IMR-90 (cell line): ENCODE measurements around the gene KCNQ2. TPM values are rescaled to one million over a fixed set of nuclear protein-coding genes. Genes with fewer than 3 reads are reported as not detected.

ENCODE experiments used
- ATAC-seq: fragments of 200-7000 bp; cut with Tn5 transposase; 2 replicates; pipeline ENCODE4 v1.9.1; 2020; ENCODE audit warnings: low read depth, mild to moderate bottlenecking, moderate library complexity
- BruUV-seq: library from RNA; stranded (reverse); fragments of 400-500 nt; replicated peaks from 2 replicates; lab custom pipeline; 2021; lab: Mats Ljungman, UMichigan
- CTCF ChIA-PET: fragments of 300-600 bp; formaldehyde crosslinking; extraction: SDS; loops from one replicate; lab custom pipeline; 2021; ENCODE audit warnings: antibody characterized with exemption; lab: Yijun Ruan, JAX
- POLR2A ChIA-PET: fragments of 300-600 bp; sonication (Branson Sonifier 250); formaldehyde crosslinking; loops from one replicate; lab custom pipeline; 2022; ENCODE audit warnings: antibody characterized with exemption; ENCODE audit not compliant: unreplicated experiment; lab: Charles Lee
- DNase-seq: peaks from one replicate; pipeline ENCODE4 v3.0.0; 2013
- H2AFZ ChIP-seq: replicated peaks from 2 replicates; pipeline ENCODE3; 2013; ENCODE audit warnings: low read length, mild to moderate bottlenecking; ENCODE audit not compliant: poor library complexity
- H2AK5ac ChIP-seq: 2 replicates; pipeline ENCODE4 v1.6.1; 2013; ENCODE audit warnings: low read depth, low read length, inconsistent platforms
- H2AK9ac ChIP-seq: replicated peaks from 2 replicates; pipeline ENCODE3; 2013; ENCODE audit warnings: mild to moderate bottlenecking, low read depth, low read length, moderate library complexity; ENCODE audit not compliant: poor library complexity
- H2BK120ac ChIP-seq: 2 replicates; pipeline ENCODE4 v1.6.1; 2013; ENCODE audit warnings: low read depth, low read length, inconsistent platforms
- H2BK15ac ChIP-seq: 3 replicates; pipeline ENCODE4 v1.6.1; 2013; ENCODE audit warnings: low read depth, low read length, inconsistent platforms
- H2BK20ac ChIP-seq: 2 replicates; pipeline ENCODE4 v1.6.1; 2013; ENCODE audit warnings: low read depth, mild to moderate bottlenecking, inconsistent platforms, low read length, moderate library complexity
- H2BK5ac ChIP-seq: 2 replicates; pipeline ENCODE4 v1.6.1; 2013; ENCODE audit warnings: mild to moderate bottlenecking, low read depth, low read length, inconsistent platforms; ENCODE audit not compliant: poor library complexity, severe bottlenecking
- H3K14ac ChIP-seq: replicated peaks from 2 replicates; pipeline ENCODE4 v1.6.1; 2013; ENCODE audit warnings: low read depth, low read length, inconsistent platforms
- H3K18ac ChIP-seq: 2 replicates; pipeline ENCODE4 v1.6.1; 2013; ENCODE audit warnings: low read depth, low read length, control low read depth
- H3K23ac ChIP-seq: 2 replicates; pipeline ENCODE4 v1.6.1; 2013; ENCODE audit warnings: low read depth, low read length, inconsistent platforms
- H3K27ac ChIP-seq: 2 replicates; pipeline ENCODE4 v1.5.1; 2013; ENCODE audit warnings: mild to moderate bottlenecking, control low read depth, low read length; ENCODE audit not compliant: insufficient read depth
- H3K27me3 ChIP-seq: 2 replicates; pipeline ENCODE4 v1.6.1; 2013; ENCODE audit warnings: low read length; ENCODE audit not compliant: control insufficient read depth, insufficient read depth
- H3K36me3 ChIP-seq: 2 replicates; pipeline ENCODE4 v1.6.1; 2013; ENCODE audit warnings: low read length, mixed read lengths; ENCODE audit not compliant: control insufficient read depth, insufficient read depth
- H3K4ac ChIP-seq: 2 replicates; pipeline ENCODE4 v1.6.1; 2013; ENCODE audit warnings: low read depth, low read length, inconsistent platforms
- H3K4me1 ChIP-seq: 2 replicates; pipeline ENCODE4 v1.6.1; 2013; ENCODE audit warnings: low read length, mixed read lengths; ENCODE audit not compliant: control insufficient read depth, insufficient read depth
- H3K4me2 ChIP-seq: 2 replicates; pipeline ENCODE4 v1.6.1; 2013; ENCODE audit warnings: low read depth, mild to moderate bottlenecking, control low read depth, low read length, moderate library complexity
- H3K4me3 ChIP-seq: 2 replicates; pipeline ENCODE4 v1.5.1; 2013; ENCODE audit warnings: low read depth, mild to moderate bottlenecking, control low read depth, low read length, moderate library complexity; ENCODE audit not compliant: insufficient read depth
- H3K56ac ChIP-seq: 2 replicates; pipeline ENCODE4 v1.6.1; 2013; ENCODE audit warnings: low read length, inconsistent platforms; ENCODE audit not compliant: insufficient read depth; ENCODE audit errors: extremely low read depth
- H3K79me1 ChIP-seq, 2 experiments: 2 replicates each; pipeline ENCODE4 v1.6.1; 2013; ENCODE audit warnings: low read length in 2 of 2, inconsistent platforms in 1 of 2, low read depth in 1 of 2
- H3K9ac ChIP-seq: 2 replicates; pipeline ENCODE4 v1.6.1; 2013; ENCODE audit warnings: low read depth, low read length, control low read depth
- H3K9me1 ChIP-seq: 2 replicates; pipeline ENCODE4 v1.6.1; 2013; ENCODE audit warnings: low read length, inconsistent platforms; ENCODE audit not compliant: insufficient read depth
- H3K9me3 ChIP-seq: 2 replicates; pipeline ENCODE4 v1.6.1; 2013; ENCODE audit warnings: low read length; ENCODE audit not compliant: control insufficient read depth, insufficient read depth
- H4K20me1 ChIP-seq: 2 replicates; pipeline ENCODE4 v1.6.1; 2013; ENCODE audit warnings: low read length, inconsistent platforms; ENCODE audit not compliant: insufficient read depth
- H4K5ac ChIP-seq: 2 replicates; pipeline ENCODE4 v1.6.1; 2013; ENCODE audit warnings: mild to moderate bottlenecking, low read depth, low read length, control low read depth
- H4K8ac ChIP-seq, 2 experiments: 2 replicates each; pipeline ENCODE4 v1.6.1; 2013; ENCODE audit warnings: low read depth in 2 of 2, low read length in 2 of 2, control low read depth in 1 of 2, inconsistent platforms in 1 of 2
- H4K91ac ChIP-seq: 2 replicates; pipeline ENCODE4 v1.6.1; 2013; ENCODE audit warnings: low read depth, low read length, inconsistent platforms; ENCODE audit not compliant: insufficient read depth
- CEBPB ChIP-seq: IDR thresholded peaks from 2 replicates; pipeline ENCODE4 v1.6.1; 2012; ENCODE audit warnings: low read depth, low read length, improper control_type of control experiment
- CHD1 ChIP-seq: IDR thresholded peaks from 2 replicates; pipeline ENCODE4 v1.6.1; 2012; ENCODE audit warnings: low read depth, low read length, improper control_type of control experiment
- ELK1 ChIP-seq: fragments of 150-350 bp; IDR thresholded peaks from 2 replicates; pipeline ENCODE4 v1.6.1; 2016; ENCODE audit warnings: low read depth, mild to moderate bottlenecking, low read length, moderate library complexity, borderline replicate concordance
- WGBS, 2 experiments: methylation state at CpG; one replicate each; pipeline versions ENCODE4 v1.1.5 to v1.1.7; 2013; ENCODE audit warnings: missing lambda C conversion rate in 2 of 2; ENCODE audit not compliant: insufficient read length in 1 of 2; ENCODE audit errors: extremely low coverage in 2 of 2; 5-methylcytosine and 5-hydroxymethylcytosine counted together
- dilution Hi-C: fragments of 300-500 bp; cut with HindIII; formaldehyde crosslinking; loops from one replicate; pipeline ENCODE4 v1.14.3; 2018; ENCODE audit warnings: low sequenced_read_pairs; ENCODE audit not compliant: unreplicated experiment
- in situ Hi-C: fragments of 300-500 bp; cut with MboI; formaldehyde crosslinking; loops from 3 replicates; pipeline ENCODE4 v1.14.3; 2019; ENCODE audit warnings: low sequenced_read_pairs, inconsistent platforms, mixed read lengths
- intact Hi-C: fragments of 100-400 bp; cut with micrococcal nuclease; formaldehyde crosslinking; loops from 2 replicates; pipeline ENCODE4 v1.10.0; 2022
- polyA plus RNA-seq, 3 experiments: library from polyadenylated mRNA; depleted of rRNA; stranded (reverse); fragments of >200 nt; gene quantifications; 2 replicates each; pipeline ENCODE4 v1.2.3, GENCODE V29; 2012; ENCODE audit warnings: low replicate concordance in 1 of 3
- total RNA-seq: library from RNA; depleted of rRNA; stranded (reverse); fragments of >200 nt; gene quantifications from 2 replicates; pipeline ENCODE4 v1.2.3, GENCODE V29; 2012

The KCNQ2 gene
- total and polyA plus RNA-seq, 2 of the 4 experiments (the other 2 are of a cell fraction): 0.02 TPM; not detected in 1

- ChIA-PET POLR2A (no interaction called here), CTCF (no interaction called here)
- WGBS, 2 experiments: 93% methylated on average over 6 of the region's 15 CpGs; no CpG with 5 or more reads in 1 of the 2 experiments
- no peak overlapping the region for H4K91ac ChIP-seq
- H2BK20ac ChIP-seq: no peak overlapping the region
- no peaks in the 10 kb centered on the region for H3K36me3 ChIP-seq
- no TSS peak for BruUV-seq
- in situ Hi-C loops (no loop called here), dilution Hi-C loops (no loop called here), intact Hi-C loops (no loop called here)
- no peak overlapping the region for H2BK5ac ChIP-seq
- peaks cover 5% of the 10 kb centered on the region; the same call in 1 of the 2 replicates for H3K27me3 ChIP-seq
- no peak overlapping the region for H3K18ac ChIP-seq
- H2AFZ ChIP-seq: no peak overlapping the region
- no peak overlapping the region for H2AK5ac ChIP-seq
- no peak for ATAC-seq
- H3K79me1 ChIP-seq: no peaks in the 10 kb centered on the region
- H3K4me2 ChIP-seq: no peak overlapping the region
- no peak overlapping the region for H3K14ac ChIP-seq
- no peak overlapping the region for H2BK120ac ChIP-seq
- H3K4me1 ChIP-seq: no peaks in the 10 kb centered on the region
- no peak overlapping the region for H3K23ac ChIP-seq
- H3K9me3 ChIP-seq: no peaks in the 10 kb centered on the region
- no peak for DNase-seq
- H4K8ac ChIP-seq: no peak overlapping the region
- H2BK15ac ChIP-seq: no peak overlapping the region
- TF ChIP-seq ELK1 (no peak), CEBPB (no peak), CHD1 (no peak)
- H4K20me1 ChIP-seq: no peaks in the 10 kb centered on the region
- no peak overlapping the region for H2AK9ac ChIP-seq
- H4K5ac ChIP-seq: no peak overlapping the region
- no peak overlapping the region for H3K4ac ChIP-seq
- H3K27ac ChIP-seq: no peak overlapping the region
- H3K9me1 ChIP-seq: no peaks in the 10 kb centered on the region
- H3K4me3 ChIP-seq: no peak overlapping the region
- no peak overlapping the region for H3K9ac ChIP-seq
- no peak overlapping the region for H3K56ac ChIP-seq
These were observed 42.5 kb downstream of the KCNQ2 start for GRCh38 chr20:63429992-63430391.
